ENCODE data around the gene RIC8B.

Gene RIC8B

DNA sequence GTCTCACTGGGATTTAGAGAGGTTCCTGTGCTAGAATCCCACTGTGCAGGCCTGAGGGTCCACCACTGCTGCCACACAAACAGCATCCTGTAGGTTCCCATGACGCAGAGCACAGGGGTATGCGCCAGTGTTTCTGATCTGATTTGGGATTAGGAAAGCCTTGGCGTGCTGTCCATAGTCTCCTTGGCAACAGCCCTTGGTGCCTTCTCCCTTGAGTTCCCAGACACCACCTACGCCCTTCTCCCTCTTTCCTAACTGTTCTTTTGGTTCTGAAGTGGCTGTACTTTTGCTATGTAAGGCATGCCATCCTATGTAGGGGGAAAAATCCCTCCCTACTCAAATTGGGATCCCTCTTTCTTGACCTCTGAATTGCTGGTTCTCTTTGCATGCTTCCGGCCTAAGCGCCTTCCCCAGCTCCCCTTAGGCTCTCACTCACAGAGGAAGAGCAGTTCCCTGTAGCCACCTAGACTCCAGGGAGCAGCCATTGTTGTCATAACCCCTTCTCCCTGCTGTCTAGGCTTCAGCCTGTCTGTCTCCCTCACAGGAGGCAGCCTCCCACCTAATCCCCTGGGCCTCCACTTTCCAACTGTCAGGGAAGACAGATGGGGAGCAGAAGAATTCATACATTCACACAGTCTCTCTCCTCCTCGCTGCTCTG lies 14.8 kb upstream of the RIC8B start:
- DNase-seq: no peak

DNA sequence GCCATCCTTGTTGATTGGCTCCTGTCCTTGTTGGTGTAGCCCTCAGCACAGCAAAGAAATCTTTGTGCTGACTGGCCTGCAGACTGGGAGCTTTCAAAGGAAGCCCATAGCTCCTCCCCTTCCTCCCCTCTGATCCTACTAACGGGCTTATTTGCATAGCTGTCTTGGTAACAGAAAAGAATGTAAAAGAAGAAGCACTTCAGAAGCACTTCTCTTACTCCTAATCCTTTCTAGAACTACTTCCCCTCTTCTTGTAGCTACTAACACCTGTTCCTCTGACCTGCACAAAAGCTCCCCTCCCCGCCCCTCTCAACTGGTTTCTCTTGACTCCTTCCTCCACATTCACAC lies 14.3 kb upstream of the RIC8B start:
- DNase-seq: peak; percentile 64

DNA sequence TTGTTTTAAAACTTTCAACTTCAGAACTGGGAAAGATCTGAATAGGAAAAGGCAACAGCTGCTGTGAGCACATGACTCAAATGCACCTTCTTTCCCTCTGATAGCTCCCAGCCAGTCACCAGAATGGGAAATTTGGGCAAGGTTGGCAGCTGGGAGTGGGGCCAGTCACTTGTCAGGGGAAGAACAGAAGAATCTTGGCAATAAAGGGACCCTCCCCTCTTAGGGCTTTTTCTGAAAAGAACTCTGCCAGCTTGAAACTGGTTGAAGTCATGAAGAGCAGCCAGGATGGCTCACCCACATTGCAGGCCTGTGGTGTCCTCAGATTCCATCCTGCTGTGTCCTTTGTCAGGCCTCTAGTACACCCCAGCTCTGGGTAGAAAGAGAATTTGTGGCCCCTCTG lies 10.3 kb upstream of the RIC8B start:
- no peak for DNase-seq

DNA sequence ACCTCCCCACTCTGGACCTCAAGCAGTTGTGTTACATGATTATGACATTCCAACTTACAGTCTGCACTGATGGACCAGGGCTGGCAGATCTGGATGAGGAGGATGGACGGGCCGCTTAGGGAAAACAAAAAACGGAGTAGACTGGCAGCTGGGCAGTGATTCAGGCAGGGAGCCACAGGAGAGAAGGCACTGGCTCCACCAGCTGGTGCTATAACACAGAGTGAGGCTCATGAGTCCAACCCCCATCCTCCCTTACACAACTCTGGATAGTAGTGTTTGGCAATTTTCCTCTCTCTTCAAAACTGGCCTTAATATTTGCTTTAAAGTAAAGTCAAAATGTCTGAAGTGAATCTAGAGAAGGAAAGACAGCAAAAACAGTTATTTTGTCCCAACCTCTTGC lies 9.7 kb upstream of the RIC8B start:
- DNase-seq: no peak

DNA sequence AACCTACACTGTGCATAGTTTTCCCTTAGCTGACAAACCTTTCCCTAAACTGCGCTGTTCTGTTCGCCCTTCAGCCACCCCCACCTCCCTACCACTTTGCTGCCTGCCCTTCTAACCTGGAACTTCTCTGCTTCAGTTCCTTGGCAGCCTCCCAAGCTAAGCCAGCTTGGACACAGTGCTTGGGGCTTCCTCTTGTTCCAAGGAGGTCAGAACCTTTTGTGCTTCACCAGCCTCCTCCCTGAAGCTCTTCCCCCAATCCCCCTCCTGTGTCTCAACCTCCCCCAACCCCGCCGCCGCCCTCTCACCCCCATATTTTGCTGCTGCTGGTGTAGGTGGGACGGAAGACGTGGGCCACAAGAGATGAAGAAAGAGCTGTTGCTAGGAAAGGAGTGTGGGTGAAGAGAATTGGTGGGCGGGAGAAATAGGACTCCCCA lies 8.1 kb upstream of the RIC8B start:
- DNase-seq: no peak

DNA sequence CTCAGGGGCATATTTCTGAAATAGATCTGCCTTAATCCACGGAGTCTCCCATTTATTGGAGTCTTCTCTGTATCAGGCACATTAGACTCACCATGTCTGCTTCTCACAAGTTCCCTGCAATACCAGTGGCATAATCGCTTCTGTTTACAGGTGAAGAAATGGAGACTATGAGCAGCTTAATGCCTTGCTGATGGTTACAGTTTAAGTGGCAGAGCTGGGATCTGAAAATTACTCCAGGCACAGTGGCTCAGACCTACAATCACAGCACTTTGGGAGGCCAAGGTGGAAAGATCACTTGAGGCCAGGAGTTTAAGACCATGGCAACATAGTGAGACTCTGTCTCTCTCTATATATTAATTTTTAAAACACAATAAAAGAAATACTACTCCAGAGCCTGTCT lies 7.3 kb upstream of the RIC8B start:
- no peak for DNase-seq

DNA sequence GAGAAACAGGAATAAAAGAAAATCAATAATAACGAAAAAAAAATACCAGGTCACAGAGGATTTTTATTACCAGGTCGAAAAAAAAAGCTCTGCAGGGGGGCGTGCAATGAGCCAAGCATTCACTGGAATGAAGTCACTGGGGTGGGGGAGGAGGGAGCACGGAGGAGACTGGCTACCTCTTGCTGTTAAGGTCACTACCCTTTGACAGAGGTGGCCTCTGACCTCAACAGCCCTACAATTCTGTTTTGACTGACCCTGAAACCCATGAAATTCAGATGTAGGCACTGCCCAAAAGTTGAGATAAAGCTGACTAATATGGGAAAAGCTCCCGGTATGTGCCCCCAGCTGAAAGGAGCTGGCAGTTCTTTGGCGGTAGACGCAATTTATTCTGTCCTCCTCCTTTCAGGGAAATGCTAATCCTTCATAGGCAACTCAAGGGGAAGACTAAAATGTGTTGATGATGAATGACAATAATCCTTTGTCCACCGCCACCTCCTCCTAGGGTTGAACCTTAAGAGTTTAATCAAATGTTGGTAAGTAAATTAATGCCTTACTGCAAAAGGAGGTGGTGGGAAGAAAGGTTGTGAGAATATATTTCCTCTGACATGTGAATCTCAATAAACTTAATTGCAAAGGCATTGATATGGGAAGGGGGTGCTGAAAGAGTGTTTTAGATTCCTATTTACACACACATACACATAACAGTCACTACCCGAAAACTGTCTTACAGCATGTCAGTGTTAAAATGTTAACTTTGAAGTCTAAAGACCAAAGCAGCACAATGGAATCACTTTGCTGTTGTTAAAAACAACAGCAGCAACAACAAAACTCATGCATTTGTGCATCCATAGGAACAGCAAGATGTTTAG lies 6.3 kb upstream of the RIC8B start:
- no peak for DNase-seq

DNA sequence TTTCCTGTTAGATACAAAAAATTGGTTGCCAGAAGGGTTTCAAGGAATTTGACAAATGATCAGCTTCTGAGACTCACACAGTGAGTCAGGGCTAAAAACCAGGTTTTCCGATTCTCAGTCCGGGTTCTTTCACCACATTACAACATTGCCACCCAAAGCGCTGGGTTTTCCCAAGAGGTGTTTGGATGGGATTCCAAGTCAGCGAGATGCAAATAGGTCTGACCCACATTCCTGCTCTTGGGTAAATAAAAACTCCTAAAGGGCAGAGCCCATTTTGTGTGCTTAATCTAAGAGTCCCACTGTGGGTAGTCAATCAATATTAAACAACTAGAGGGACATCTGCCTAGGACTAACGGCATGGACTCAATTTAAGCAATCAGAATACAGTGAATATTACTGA lies 5.4 kb upstream of the RIC8B start:
- DNase-seq: no peak

DNA sequence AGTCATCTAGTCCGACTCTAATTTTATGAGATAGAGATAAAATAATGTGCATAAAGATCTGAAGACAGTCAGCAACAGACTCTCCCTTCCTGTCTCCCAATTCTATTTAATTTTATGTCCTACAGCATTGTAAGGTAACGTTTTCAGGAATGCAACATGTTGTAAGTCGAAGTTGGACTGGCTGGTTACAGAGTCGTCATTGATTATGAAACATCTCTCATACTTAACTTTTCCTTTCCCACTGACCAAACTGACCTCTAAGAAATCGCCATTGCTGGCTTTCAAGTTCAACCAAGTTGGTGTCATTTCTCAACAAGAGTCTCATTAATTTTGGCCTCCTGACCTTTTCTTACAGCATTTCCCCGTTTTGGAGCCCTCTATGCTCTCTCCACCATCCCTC lies 4.9 kb upstream of the RIC8B start:
- no peak for DNase-seq

DNA sequence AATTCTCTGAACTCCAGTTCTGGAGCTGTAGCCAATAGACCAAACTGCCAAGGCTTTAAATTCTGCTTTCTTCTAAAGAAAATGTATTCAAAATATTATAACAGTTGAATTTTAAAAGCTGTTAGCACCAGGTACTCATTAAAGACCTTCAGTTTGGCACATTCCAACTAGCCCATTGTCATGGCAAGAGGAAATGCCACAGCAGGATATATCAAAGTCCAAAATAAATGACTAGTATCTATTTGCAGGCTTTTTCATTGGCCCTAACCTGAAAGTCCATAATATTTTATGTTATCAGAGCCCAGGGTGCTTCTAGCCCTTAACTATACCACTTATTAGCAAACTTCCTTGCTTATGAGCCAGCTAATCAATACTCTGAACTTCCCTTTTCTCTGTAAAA lies 3.1 kb upstream of the RIC8B start:
- no peak for DNase-seq

DNA sequence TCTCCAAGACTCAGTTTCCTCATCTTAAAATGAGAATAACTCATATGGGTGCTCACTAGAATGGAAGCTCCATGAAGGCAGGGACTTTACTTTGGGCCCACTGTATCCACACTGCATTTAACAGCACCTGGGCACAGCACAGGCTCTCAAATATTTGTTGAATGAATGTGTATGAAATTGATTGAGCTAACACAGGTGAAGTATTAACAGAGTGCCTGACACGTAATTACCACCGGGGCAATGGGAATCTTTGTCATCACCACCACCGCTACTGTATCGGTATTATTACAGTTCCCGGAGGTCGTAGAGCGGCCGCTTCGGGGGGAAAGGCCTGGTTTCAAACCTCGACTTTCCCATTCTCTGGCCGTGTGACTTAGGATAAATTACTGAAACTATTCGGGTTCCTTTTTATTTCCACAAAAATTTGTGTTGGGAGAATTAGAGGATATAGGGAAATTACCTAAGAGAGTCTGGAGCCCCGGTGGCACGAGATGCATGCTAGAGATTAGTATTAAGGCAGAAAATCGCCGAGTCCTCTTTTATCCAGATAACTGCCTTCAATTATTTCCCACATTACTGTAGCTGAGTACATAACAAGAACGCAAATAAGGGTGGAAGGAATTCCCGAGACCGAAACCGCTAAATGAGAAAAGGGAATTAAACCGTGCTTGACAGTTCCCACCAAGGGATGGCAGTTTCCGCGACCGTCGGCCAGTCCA lies 1.0 kb upstream of the RIC8B start:
- DNase-seq: peak; percentile 7

DNA sequence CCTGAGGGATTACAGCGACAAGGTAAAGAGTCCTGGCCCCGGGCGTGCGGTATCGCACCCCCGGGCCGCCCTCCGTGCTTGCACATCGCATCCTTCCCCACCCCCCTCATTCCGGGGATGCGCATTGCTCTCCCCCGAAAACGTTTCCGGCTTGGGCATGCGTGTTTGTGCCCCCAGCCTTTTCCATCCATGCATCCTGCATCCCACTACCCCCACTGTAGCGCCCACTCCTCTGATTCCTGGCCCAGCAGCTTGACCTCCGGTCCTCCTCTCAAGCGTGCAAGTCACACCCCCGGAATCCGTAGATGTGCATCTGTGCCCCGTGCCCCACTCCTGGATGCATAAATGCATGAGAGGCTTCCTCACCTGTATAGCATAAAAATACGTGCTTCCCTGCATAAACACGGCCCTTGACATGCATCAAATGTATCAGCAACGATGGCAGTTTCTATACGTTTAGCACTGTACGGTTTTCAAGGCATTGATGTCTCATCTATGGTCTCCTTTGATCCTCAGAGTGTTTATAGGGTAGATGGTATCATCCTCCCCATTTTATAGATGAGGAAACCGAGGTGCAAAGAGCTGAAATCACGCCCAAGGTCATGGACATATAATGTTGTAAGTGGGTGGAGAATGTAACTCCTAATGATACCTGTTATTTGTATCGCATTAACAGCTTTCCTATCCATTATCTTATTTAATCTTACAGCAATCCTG lies 484 bp downstream of the RIC8B start:
- no peak for DNase-seq

DNA sequence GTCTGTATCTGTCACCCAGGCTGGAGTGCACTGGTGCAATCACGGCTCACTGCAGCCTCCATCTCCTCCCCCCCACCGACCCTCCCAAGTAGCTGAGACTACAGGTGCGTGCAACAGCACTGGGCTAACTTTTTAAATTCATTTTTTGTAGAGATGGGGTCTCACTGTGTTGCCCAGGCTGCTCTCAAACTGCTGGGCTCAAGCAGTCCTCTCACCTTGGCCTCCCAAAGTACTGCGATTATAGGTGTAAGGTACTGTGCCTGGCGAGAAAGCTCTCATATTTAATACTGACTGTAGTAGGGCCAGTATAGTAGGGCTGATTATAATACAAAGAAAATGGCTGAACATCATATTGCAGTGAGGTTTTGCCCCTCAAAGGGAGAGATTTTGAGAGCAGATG lies 2.4 kb downstream of the RIC8B start:
- DNase-seq: no peak

DNA sequence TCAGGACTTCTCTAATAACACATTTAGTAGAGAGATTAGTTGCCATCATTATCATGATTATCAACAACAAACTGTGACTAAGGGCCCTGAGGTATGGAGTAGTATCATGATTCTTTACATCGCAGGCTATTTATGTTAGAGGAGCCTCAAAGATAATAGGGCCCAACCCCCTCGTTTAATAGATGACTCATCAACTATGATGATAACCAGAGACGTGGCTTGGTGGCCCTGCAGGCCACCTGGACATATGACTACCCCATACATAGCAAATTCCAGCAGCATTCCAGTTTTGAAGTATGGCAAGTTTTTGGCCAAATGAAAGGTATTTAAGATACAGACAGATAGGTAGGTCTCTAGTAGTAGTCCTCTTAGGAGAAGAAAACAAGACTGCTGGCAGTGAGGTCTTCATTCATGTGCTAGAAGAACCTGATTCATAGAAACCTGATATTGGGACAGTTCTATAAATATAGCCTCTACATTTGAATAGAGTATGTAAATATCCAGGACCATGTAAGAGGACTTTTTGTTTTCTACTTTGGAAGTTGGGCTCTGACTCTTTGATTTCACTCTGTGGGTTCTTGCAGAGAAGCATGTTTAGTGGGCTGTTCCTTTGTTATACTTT lies 5.6 kb downstream of the RIC8B start:
- DNase-seq: no peak

DNA sequence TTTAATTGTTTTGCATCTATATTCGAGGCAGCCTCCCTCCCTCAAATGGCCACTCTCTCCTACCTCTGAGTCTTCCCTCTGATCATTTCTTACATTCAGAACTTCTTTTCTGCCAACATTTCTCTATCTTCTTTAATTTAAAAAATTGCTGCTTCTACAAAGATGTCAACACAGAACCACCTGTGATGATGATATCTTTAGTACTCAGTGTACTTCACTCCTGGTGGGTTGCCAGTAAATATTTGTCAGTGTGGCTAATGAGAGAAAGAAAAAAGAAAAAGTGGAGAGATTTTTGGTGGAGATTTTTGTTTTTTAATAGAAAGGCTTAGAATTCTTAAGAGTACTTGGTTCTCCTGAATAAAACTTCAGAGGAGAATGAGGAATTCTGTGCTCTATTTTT lies 8.1 kb downstream of the RIC8B start:
- no peak for DNase-seq

DNA sequence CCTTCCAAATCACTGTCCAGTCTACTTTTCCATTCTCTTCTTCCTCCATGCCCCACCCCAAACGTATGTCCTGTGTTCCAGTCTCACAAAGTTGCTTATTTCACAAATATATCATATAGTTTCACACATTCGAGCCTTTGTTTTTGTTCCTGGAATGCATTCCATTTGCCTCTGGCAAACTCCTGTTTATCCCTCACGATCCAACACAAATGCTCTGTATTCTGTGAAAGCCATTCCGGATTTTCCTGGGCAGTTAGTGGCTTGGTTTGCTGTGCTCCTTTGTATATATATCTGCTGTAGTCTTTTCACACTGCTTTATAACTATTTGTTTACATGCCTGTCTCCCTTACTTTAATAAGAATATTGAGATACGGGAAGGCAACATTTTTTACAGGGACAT lies 9.0 kb downstream of the RIC8B start:
- DNase-seq: no peak

DNA sequence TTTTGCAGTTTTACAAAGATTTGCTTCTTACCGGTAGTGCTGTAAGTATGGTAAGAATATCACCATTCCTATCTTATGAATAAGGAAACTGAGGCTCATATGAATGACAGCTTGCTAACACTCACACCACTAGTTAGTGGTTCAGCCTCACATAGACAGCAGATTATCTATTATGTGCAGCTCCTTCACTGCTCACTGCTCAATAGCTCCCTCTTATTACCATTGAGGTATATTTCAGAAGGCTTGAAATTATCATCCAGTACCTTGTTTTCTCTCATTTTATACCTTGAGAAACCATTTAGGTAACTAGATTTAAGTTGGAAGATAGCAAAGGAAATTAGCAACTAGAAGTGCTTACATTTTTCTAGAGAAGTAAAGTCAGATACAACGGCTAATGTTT lies 15.5 kb downstream of the RIC8B start:
- DNase-seq: no peak

DNA sequence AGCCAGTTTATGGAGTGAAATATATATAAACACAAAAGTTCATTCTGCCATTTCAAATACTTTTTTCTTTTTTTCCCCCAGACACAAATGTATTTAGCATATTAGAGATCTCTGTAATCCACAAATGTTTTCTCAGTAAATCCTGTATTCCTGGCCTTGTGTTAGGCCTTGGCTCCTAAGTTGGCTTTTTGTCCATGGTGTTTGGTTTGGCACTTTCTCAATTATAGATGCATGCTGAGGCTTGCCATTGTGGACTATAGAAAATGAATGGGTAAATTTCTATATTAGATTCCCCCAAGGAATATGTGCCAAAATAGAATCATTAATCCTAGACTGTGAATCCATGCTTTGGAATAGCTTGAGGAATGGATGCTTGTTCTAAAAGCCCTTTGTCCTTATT lies 17.0 kb downstream of the RIC8B start:
- DNase-seq: no peak

DNA sequence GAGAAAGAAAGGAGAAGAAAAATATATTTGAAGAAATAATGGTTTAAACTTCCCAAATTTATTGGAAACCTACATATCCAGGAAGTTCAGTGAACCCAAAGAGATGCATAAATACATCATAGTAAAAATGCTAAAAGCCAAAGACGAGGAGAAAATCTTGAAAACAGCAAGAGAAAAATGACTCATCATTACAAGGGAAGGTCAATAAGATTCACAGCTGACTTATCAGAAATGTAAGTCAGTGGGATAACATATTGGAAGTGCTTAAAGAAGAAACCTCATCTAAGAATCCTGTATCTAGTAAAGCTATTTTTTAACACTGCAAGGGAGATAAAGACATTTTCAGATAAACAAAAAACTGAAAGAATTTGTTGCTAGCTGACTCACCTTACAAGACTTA lies 19.9 kb downstream of the RIC8B start:
- no peak for DNase-seq

DNA sequence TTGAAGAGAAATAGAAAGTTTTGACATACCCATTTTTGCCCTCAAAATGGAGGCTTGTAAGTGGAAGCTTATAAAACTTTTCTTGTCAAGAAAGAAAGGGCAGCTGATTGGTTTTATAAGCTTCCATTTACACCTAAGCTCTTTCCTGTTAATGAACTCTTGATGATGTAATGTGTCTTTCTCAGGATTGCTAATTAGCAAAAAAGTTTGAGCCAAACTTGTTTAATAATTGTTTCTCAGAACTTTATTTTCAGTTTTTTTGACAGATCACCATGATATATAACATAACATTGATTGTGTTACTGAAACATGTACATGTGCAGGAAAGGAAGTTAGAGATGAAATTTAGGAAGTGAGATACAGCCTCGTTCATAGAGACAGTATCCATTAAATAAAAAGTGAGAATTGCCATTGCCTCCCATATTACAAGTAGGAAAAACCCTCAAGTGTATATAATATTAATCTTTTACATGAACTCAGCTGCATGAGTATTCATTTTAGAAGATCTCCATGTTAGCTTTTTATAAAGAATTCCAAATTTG lies 26.8 kb downstream of the RIC8B start:
- DNase-seq: no peak

DNA sequence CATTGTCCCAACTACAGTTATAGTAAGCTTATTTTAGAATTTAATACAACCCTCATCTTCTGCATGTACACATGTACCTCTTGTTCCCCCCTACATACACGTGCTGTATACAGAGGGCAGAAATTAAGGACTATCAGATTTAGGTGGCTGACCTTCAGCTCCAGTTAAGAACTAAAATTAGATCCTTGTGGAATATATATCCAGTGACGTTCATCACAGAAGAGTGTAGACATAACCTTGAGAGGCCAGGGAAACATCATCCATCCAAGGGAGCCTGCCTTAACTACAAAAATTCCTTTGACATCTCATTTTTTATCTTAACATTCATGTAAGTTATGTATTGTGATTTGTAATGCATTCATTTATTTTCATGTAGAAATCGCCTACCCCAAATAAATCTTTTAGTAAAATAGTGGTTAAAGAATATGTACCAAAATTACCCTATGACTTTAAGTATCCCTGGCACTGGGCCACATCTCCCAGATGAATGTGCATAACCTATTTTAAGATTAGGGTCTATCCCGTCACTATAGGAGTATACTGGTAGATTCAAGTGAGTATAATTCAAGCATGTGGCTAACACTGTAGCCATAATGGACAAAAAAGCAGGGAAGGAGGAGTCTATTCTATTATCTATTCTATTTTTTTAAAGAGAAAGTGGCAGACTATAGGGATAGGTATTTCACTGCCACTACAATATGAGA lies 27.5 kb downstream of the RIC8B start:
- DNase-seq: no peak

DNA sequence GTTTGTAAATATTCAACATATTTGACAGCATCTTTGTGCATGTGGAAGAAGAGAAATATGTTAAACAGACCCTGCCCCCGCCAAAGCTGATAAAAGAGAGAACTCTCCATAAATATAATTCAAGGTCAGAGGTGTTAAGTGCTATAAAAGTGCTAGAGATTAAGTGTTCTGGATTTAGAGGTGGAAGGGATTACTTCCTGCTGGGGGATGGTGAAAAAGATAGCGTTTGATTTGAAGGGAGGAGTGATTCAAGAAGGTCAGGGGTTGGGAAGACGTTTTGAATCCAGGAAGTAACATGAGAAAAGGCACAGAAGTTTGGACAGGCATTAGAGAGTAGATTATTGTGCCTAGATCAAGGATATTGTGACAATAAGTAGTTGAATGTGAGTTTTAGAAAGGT lies 30.2 kb downstream of the RIC8B start:
- no peak for DNase-seq

Measured in CD4-positive, alpha-beta T cell treated with Interleukin-17A for 1 hour (primary cell).